ENCODE measurements around the gene VCAM1. TPM values are rescaled to one million over a fixed set of nuclear protein-coding genes. Genes with fewer than 3 reads are reported as not detected.

The VCAM1 gene
- total and polyA plus RNA-seq, 2 of the 8 experiments (the other 6 are each of a cell fraction or from before 2014, with no cell fraction given) = 0.21 TPM; not detected in 1

GRCh38 chr1:100735244-100735643 lies 15.7 kb downstream of the VCAM1 start:
- Histone ChIP-seq H3K9me3 (ENCODE audit: insufficient read depth in 2 of 2, low read depth in 1 of 2, low read length in 1 of 2) (no peaks in the 10 kb centered on the region), H3K14ac (ENCODE audit: insufficient read length) (no peak overlapping the region), H3K56ac (replicated peaks; ENCODE audit: insufficient read length, low read depth, low read length) (no peak overlapping the region), H2AK5ac (ENCODE audit: low read depth, low read length) (no peak overlapping the region), H3K36me3 (ENCODE audit: control insufficient read depth in 2 of 4, insufficient read depth in 4 of 4, low read length in 3 of 4) (no peaks in the 10 kb centered on the region), H2BK20ac (ENCODE audit: low read length) (no peak overlapping the region), H3K23ac (ENCODE audit: insufficient read length) (no peak overlapping the region), H3K18ac (ENCODE audit: extremely low read depth, low read length) (no peak overlapping the region), H4K91ac (replicated peaks; ENCODE audit: insufficient read length, low read length) (no peak overlapping the region), H3K4me1 (replicated peaks in 1 of 4; ENCODE audit: control insufficient read depth in 3 of 4, insufficient read depth in 4 of 4, low read length in 3 of 4) (no peaks in the 10 kb centered on the region), H3K4ac (replicated peaks; ENCODE audit: insufficient read length, low read depth, low read length) (no peak overlapping the region), H3K9ac (replicated peaks in 1 of 4; ENCODE audit: extremely low read depth in 1 of 4, low read depth in 3 of 4, low read length in 3 of 4) (no peak overlapping the region), H3K4me3 (ENCODE audit: extremely low read depth in 1 of 4, insufficient read depth in 2 of 4, low read depth in 3 of 4, low read length in 4 of 4) (no peak overlapping the region), H2BK120ac (replicated peaks; ENCODE audit: low read depth, low read length) (no peak overlapping the region), H4K8ac (ENCODE audit: extremely low read depth, insufficient read depth, low read length) (no peak overlapping the region), H4K5ac (ENCODE audit: insufficient read length, low read depth, low read length) (no peak overlapping the region), H3K4me2 (ENCODE audit: insufficient read depth in 1 of 2, low read depth in 2 of 2, low read length in 2 of 2) (no peak overlapping the region), H3K27ac (ENCODE audit: low read depth, low read length) (no peak overlapping the region), H2BK15ac (ENCODE audit: low read length) (no peak overlapping the region), H3K27me3 (replicated peaks in 1 of 4; ENCODE audit: control insufficient read depth in 3 of 4, extremely low read depth in 1 of 4, insufficient read depth in 3 of 4, low read length in 3 of 4) (no peaks in the 10 kb centered on the region), H3K23me2 (ENCODE audit: low read depth, low read length) (no peaks in the 10 kb centered on the region), H2BK12ac (ENCODE audit: low read depth, low read length) (no peak overlapping the region), H2BK5ac (ENCODE audit: low read depth, low read length) (no peak overlapping the region), H4K20me1 (replicated peaks in 1 of 2; ENCODE audit: control insufficient read depth in 1 of 2, insufficient read depth in 2 of 2, low read length in 2 of 2) (no peaks in the 10 kb centered on the region), H2AFZ (ENCODE audit: low read length) (no peak overlapping the region), H3K79me1 (ENCODE audit: low read depth, low read length) (no peaks in the 10 kb centered on the region), H3K79me2 (ENCODE audit: control insufficient read depth in 1 of 2, insufficient read depth in 2 of 2, low read length in 2 of 2) (no peaks in the 10 kb centered on the region)
- FAIRE-seq (no peak), DNase-seq (ENCODE audit: low read depth in 1 of 2, low spot score in 2 of 2) (no peak)
- ChIA-PET POLR2A (ENCODE audit: partially characterized antibody) (no interaction called here), CTCF (ENCODE audit: partially characterized antibody) (no interaction called here)
- no peak for TF ChIP-seq USF2 (IDR thresholded peaks at IDR 0.05; ENCODE audit: low read length)
- TF ChIP-seq SIN3A (conservative IDR thresholded peaks at IDR 0.05 in 1 of 2, IDR thresholded peaks at IDR 0.05 in 1 of 2; ENCODE audit: low read depth in 1 of 2, low read length in 2 of 2) = no peak
- no peak for TF ChIP-seq HDAC2 (IDR thresholded peaks at IDR 0.05; ENCODE audit: borderline replicate concordance in 1 of 2, low read depth in 2 of 2, low read length in 2 of 2)
- no peak for TF ChIP-seq EZH2 (IDR thresholded peaks at IDR 0.05; ENCODE audit: low read depth, low read length, severe bottlenecking)
- 88% methylated on average over 3 of the region's 3 CpGs; no CpG with 5 or more reads in 1 of the 2 experiments for WGBS, 2 experiments (ENCODE audit: extremely low coverage in 1 of 2, insufficient coverage in 1 of 2, insufficient read length in 1 of 2, insufficient replicate concordance in 2 of 2, low coverage in 1 of 2, low lambda C conversion rate in 2 of 2, missing lambda C conversion rate in 1 of 2)

Measured in H1 (cell line).